GM19468 (cell line): ENCODE measurements around the gene KCNN4.

Source experiments
- ATAC-seq: cut with Tn5 transposase; IDR thresholded peaks from one replicate; pipeline ENCODE4 v1.9.1; 2021; ENCODE audit warnings: mild to moderate bottlenecking, moderate library complexity, moderate number of reproducible peaks; ENCODE audit not compliant: unreplicated experiment; ENCODE audit errors: extremely low read depth

Gene KCNN4

GRCh38 chr19:43721469-43722048 lies 59.2 kb downstream of the KCNN4 start:
- no peak for ATAC-seq

GRCh38 chr19:43720936-43721335 lies 59.8 kb downstream of the KCNN4 start:
- ATAC-seq, result no peak

GRCh38 chr19:43719918-43720317 lies 60.9 kb downstream of the KCNN4 start:
- no peak for ATAC-seq

GRCh38 chr19:43719378-43719868 lies 61.4 kb downstream of the KCNN4 start:
- ATAC-seq, result no peak

GRCh38 chr19:43718627-43719377 lies 62.0 kb downstream of the KCNN4 start:
- ATAC-seq, result no peak
